SH-SY5Y (cell line): ENCODE measurements around the gene NDUFA8.

Experiments used
- GATA2 ChIP-seq: IDR thresholded peaks from 2 replicates; pipeline ENCODE4 v1.6.1; 2011; ENCODE audit warnings: mild to moderate bottlenecking, low read depth, low read length
- GATA3 ChIP-seq: IDR thresholded peaks from 2 replicates; pipeline ENCODE4 v1.6.1; 2011; ENCODE audit warnings: low read depth, mild to moderate bottlenecking, low read length, moderate library complexity

The NDUFA8 gene

DNA sequence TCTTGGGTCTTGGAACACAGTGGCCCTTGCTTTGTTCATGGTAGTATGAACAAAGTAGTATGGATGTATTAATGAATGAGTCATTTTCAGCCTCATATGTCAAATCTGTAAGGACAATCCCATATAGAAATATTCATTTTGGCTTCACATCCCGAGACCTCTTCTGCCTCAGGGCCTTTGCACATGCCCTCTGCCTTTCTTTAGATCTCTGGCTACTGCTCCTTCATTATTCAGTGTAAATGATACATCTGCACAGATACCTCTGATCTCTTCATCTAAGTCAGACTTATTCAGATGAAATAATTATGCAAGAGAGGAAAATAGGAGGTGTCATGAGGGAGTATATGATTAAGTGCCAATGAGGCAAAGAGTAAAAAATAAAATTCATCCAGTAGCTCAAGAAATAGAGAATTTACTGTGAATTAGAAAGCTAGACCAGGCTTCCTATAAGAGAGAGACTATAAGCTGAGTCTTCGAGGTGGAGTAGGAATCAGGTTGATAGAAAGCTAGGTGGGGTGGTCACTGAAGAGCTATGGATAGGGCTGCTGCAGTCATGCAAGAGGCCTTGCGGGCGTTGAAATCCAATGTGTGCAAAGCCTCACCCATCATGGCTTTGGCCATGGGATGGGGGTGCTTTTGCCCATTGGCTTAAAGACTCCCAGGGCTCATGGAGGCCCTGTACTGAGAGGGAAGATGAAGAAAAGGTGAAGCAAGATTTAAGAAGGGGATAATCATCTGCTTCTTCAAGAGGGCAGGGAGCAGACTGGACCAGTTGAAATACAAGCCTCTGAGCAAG lies 62.8 kb downstream of the NDUFA8 start:
- TF ChIP-seq GATA3 (no peak), GATA2 (no peak)

DNA sequence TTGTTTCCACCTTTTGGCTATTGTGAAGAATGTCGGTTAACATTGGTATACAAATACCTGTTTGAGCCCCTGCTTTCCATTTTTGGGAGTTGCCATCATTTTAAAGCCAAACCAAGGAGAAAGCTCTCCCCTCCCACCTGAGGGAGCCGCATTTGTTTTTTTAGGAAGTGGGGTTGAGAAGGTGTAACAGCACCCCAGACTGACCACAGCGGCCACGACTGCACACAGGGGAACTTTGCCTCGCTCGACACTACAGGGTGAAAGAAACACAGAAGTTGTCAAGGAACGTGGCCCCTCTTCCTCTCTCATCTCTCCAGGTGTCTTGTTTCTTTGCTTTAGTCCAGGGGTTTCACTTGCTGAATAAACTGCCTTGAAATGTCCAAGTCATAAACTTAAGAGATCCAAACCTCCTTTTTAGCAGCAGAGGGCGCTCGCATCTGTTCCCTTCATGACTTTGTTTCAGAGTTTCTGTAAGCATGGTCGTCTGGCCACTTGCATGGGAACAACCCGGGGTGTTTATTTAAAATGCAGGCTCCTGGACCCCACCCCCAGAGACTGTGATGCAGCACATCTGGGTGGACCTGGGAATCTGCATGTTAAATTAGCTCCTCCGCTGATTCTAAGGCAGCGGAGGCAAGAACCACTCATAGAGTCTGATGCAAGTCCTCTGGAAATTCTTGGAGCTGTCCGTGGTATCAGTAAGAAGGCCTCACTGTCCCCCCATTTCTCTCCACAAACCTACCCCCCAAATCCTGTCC lies 64.4 kb downstream of the NDUFA8 start:
- TF ChIP-seq GATA2 (no peak), GATA3 (no peak)
